Measurements from ENCODE around the gene EDEM1. TPM values are rescaled to one million over a fixed set of nuclear protein-coding genes. Genes with fewer than 3 reads are reported as not detected.

The EDEM1 gene
- total RNA-seq (2022; extraction: Qiagen RNA extraction): 15.9 to 21.2 TPM (median 16.5 TPM) in 5 replicates

DNA sequence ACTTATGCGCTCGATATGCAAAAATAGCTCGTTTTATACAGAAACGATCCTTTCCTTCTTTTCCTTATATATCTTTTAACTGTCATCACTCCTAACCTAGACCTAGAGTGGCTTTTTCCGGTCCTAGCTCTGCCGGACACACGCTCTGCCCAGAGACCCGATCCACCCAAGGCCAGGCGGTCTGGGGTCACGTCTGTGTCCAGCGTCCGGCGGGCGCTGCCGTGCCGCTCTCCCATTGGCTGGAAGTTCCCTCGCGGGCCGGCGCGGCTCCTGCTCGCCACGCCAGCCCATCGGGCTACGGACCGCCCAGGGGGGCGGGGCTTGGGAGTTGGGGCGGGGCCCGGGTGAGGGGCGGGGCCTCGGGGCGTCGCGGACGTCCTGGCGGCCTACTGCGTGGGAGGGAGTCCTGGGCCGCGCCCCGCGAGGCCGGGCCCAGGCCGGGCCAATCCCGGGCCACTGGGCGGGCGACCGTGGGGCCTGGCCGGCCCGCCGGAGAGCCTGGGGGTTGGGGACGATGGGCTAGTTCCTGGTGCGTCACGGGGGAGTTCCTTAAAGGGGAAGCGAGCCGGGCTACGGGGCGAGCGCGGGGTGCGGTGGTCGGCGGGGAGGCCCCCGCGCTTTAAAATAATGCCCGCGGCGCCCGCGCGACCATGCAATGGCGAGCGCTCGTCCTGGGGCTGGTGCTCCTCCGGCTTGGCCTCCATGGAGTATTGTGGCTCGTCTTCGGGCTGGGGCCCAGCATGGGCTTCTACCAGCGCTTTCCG lies at the start of gene EDEM1:
Gene EDEM1 (plus strand): TSS at position 552 of the 764 bp plus-strand sequence. CDS start 99 bp downstream, at position 651.

Other genes starting within 250 kb of the EDEM1 start
- 53.2 to 63.3 TPM (median 57.9 TPM) in 5 replicates for gene BHLHE40, start 208.3 kb upstream of the EDEM1 start, total RNA-seq (2022; extraction: Qiagen RNA extraction)
- 60.8 to 68.9 TPM (median 62.5 TPM) in 5 replicates for gene ARL8B, start 65.4 kb upstream of the EDEM1 start, total RNA-seq (2022; extraction: Qiagen RNA extraction)